ENCODE data around the gene STX2.

DNA sequence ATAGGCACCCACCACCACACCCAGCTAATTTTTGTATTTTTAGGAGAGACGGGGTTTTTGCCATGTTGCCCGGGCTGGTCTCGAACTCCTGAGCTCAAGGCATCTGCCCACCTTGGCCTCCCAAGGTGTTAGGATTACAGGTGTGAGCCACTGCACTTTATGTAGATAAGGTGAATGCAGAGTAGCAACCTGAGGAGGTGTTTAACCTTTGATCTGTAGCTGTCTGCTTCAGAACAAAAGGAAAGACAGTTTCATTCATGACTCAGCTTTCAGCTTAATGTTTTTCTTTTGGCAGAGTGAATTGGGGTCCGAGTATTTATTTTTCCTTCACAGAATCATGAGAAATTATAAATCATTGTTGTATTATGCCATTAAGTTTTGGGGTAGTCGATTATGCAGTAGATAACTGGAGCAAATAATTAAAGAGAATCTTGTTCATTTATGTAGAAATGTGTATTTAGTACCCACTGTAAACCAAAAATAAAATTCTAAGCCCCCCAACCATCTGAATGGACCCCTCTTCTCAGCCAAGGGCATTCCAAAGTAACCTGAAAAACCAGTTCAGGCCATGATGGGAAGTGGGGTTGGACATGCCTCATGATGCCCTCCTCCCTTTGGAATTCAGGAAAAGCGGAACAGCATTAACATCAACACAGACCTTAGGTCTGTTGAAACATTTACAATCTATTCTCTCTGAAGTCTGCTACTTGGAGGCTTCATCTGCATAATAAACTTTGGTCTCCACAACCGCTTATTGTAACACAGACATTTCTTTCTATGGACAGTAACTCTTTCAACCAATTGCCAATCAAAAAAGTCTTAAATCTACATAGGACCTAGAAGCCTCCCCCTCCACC lies 10.7 kb upstream of the STX2 start:
- TF ChIP-seq, protein P1, sequence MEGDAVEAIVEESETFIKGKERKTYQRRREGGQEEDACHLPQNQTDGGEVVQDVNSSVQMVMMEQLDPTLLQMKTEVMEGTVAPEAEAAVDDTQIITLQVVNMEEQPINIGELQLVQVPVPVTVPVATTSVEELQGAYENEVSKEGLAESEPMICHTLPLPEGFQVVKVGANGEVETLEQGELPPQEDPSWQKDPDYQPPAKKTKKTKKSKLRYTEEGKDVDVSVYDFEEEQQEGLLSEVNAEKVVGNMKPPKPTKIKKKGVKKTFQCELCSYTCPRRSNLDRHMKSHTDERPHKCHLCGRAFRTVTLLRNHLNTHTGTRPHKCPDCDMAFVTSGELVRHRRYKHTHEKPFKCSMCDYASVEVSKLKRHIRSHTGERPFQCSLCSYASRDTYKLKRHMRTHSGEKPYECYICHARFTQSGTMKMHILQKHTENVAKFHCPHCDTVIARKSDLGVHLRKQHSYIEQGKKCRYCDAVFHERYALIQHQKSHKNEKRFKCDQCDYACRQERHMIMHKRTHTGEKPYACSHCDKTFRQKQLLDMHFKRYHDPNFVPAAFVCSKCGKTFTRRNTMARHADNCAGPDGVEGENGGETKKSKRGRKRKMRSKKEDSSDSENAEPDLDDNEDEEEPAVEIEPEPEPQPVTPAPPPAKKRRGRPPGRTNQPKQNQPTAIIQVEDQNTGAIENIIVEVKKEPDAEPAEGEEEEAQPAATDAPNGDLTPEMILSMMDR (IDR thresholded peaks at IDR 0.05; ENCODE audit: insufficient read depth, low read depth, low read length), result no peak
- no peak for TF ChIP-seq EZH2 (IDR thresholded peaks at IDR 0.05; ENCODE audit: insufficient read depth, low read length)
